ENCODE data around the gene PCBD1. TPM values are rescaled to one million over a fixed set of nuclear protein-coding genes. Genes with fewer than 3 reads are reported as not detected.

PCBD1 gene
- total RNA-seq, 1 experiment from 2014 or later = 39.7 TPM

DNA sequence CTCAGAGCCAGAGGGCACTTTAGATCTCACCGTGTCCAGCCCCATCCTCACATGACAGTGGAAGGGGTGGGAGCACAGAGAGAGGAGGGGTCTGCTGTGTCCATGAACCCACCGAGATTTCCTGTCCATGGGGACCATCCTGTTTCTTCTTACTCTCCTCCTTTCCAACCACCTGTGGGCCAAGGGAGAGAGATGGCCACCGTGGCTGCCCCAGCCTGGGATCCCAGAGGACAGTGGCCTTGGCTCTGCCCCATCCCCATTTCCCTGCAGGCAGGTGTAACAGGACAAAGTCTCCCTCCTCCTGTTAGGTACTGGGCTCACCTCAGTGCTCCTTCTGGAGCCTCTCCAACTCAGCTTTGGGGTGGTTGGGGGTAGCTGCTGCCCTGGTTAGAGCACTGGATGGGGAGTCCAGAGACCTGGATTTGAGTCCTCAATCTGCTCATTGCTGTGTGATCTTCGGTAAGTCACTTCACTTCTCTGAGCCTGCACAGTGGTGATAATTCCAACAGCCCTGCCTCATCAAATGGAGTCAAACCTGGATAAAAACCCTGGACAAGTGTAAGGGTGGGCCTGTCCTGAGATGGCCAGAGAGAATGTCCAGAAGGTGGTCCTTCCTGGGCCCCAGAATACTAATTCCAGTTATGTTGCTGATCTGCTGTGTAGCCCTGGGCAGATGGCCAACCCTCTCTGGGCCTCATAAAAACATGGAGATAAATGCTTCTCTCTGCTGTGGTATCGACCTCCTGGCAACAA lies 17.8 kb upstream of the PCBD1 start:
- H4K5ac ChIP-seq (ENCODE audit: insufficient read length, low read depth, low read length) = no peak overlapping the region
- no peak overlapping the region for H3K23ac ChIP-seq (ENCODE audit: insufficient read length, low read depth, low read length)
- H2BK120ac ChIP-seq (ENCODE audit: low read depth, low read length, poor library complexity, severe bottlenecking) = no peak overlapping the region
- no peak overlapping the region for H3K56ac ChIP-seq (ENCODE audit: insufficient read length, low read depth, low read length)
- H3K4ac ChIP-seq (ENCODE audit: low read depth, low read length) = no peak overlapping the region
- Mint-ChIP-seq H3K36me3 (ENCODE audit: insufficient read depth in 1 of 3, low read depth in 3 of 3) (no peaks in the 10 kb centered on the region), H3K4me1 (peaks cover 6 to 8% of the 10 kb centered on the region in 2 experiments), H3K4me3 (no peak overlapping the region), H3K27me3 (ENCODE audit: low read depth) (peaks cover 2% of the 10 kb centered on the region), H3K27ac (no peak overlapping the region; a peak in 1 of 7 replicates), H3K9me3 (no peaks in the 10 kb centered on the region; a peak in 1 of 5 replicates)
- no peak overlapping the region for H2AFZ ChIP-seq (ENCODE audit: low read length)
- TF ChIP-seq, protein P1, sequence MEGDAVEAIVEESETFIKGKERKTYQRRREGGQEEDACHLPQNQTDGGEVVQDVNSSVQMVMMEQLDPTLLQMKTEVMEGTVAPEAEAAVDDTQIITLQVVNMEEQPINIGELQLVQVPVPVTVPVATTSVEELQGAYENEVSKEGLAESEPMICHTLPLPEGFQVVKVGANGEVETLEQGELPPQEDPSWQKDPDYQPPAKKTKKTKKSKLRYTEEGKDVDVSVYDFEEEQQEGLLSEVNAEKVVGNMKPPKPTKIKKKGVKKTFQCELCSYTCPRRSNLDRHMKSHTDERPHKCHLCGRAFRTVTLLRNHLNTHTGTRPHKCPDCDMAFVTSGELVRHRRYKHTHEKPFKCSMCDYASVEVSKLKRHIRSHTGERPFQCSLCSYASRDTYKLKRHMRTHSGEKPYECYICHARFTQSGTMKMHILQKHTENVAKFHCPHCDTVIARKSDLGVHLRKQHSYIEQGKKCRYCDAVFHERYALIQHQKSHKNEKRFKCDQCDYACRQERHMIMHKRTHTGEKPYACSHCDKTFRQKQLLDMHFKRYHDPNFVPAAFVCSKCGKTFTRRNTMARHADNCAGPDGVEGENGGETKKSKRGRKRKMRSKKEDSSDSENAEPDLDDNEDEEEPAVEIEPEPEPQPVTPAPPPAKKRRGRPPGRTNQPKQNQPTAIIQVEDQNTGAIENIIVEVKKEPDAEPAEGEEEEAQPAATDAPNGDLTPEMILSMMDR (conservative IDR thresholded peaks at IDR 0.05) = no peak
- no CpG with 5 or more reads among the region's 5 CpGs for WGBS (ENCODE audit: extremely low coverage, insufficient read length, low lambda C conversion rate)
- H2BK5ac ChIP-seq (ENCODE audit: insufficient read length, low read length) = no peak overlapping the region
- H3K9me3 ChIP-seq (ENCODE audit: control insufficient read depth, low read depth, low read length) = no peaks in the 10 kb centered on the region
- H3K79me1 ChIP-seq (ENCODE audit: insufficient read depth, low read depth, low read length, poor library complexity, severe bottlenecking) = no peaks in the 10 kb centered on the region
- no peak overlapping the region for H3K14ac ChIP-seq (ENCODE audit: insufficient read depth, low read length)
- H3K4me2 ChIP-seq (ENCODE audit: insufficient read depth, insufficient read length, low read length) = no peak overlapping the region
- DNase-seq = no peak
- no peak overlapping the region for H2BK20ac ChIP-seq (ENCODE audit: low read depth, low read length, poor library complexity, severe bottlenecking)
- H2AK5ac ChIP-seq (ENCODE audit: insufficient read length, low read length) = no peak overlapping the region
- no peak overlapping the region for H3K18ac ChIP-seq (ENCODE audit: insufficient read length, low read depth, low read length)
- H3T11ph ChIP-seq (ENCODE audit: low read length) = no peak overlapping the region
- H3K79me2 ChIP-seq (ENCODE audit: insufficient read depth, low read length) = no peaks in the 10 kb centered on the region
- H3K4me1 ChIP-seq (ENCODE audit: insufficient read depth, low read length) = no peaks in the 10 kb centered on the region
- H3K27me3 ChIP-seq (ENCODE audit: insufficient read depth, low read length) = no peaks in the 10 kb centered on the region
- no peak overlapping the region for H3K9ac ChIP-seq (ENCODE audit: extremely low read depth, insufficient read length, low read length)
- no peak overlapping the region for H2BK15ac ChIP-seq (ENCODE audit: low read depth, low read length)
- H4K8ac ChIP-seq (replicated peaks; ENCODE audit: insufficient read length, low read depth, low read length) = no peak overlapping the region
- H3K23me2 ChIP-seq (ENCODE audit: insufficient read length, low read depth, low read length, poor library complexity, severe bottlenecking) = no peaks in the 10 kb centered on the region
- H4K91ac ChIP-seq (ENCODE audit: insufficient read length, low read depth, low read length) = no peak overlapping the region
- no peak overlapping the region for H2BK12ac ChIP-seq (ENCODE audit: insufficient read length, low read depth, low read length)
- H4K20me1 ChIP-seq (ENCODE audit: control insufficient read depth, insufficient read depth, insufficient read length) = no peaks in the 10 kb centered on the region
- H3K27ac ChIP-seq (ENCODE audit: insufficient read length, low read depth, low read length) = no peak overlapping the region

Measured in H9 (cell line).